Measurements from ENCODE around the gene ARHGAP26. TPM values are rescaled to one million over a fixed set of nuclear protein-coding genes. Genes with fewer than 3 reads are reported as not detected.

The ARHGAP26 gene
- polyA plus RNA-seq, 1 donor (not counting 4 experiments of a cell fraction or from before 2014, with no cell fraction given), result 3.9 TPM

GRCh38 chr5:143080982-143081381 lies 310.8 kb downstream of the ARHGAP26 start:
- no peaks in the 10 kb centered on the region for H3K36me3 ChIP-seq (ENCODE audit: control insufficient read depth in 2 of 2, extremely low read depth in 1 of 2, insufficient read depth in 2 of 2, low read length in 2 of 2)
- H3K9me1 ChIP-seq (ENCODE audit: control insufficient read depth, extremely low read depth, insufficient read depth, low read length), result no peaks in the 10 kb centered on the region
- dilution Hi-C loops (cut with MboI; ENCODE audit: extremely low pct_ligation_motif_present, low sequenced_read_pairs), result no loop called here
- H2AFZ ChIP-seq (ENCODE audit: control insufficient read depth, low read length), result no peak overlapping the region
- FAIRE-seq, result no peak
- no peak for DNase-seq (ENCODE audit: low read depth, low spot score)
- H3K27ac ChIP-seq (ENCODE audit: control insufficient read depth, insufficient read depth, low read length), result no peak overlapping the region
- no peaks in the 10 kb centered on the region for H3K9me3 ChIP-seq (ENCODE audit: control insufficient read depth, low read depth, low read length)
- no peak for TF ChIP-seq EZH2 (IDR thresholded peaks at IDR 0.05; ENCODE audit: low read length)
- TF ChIP-seq, protein P1, sequence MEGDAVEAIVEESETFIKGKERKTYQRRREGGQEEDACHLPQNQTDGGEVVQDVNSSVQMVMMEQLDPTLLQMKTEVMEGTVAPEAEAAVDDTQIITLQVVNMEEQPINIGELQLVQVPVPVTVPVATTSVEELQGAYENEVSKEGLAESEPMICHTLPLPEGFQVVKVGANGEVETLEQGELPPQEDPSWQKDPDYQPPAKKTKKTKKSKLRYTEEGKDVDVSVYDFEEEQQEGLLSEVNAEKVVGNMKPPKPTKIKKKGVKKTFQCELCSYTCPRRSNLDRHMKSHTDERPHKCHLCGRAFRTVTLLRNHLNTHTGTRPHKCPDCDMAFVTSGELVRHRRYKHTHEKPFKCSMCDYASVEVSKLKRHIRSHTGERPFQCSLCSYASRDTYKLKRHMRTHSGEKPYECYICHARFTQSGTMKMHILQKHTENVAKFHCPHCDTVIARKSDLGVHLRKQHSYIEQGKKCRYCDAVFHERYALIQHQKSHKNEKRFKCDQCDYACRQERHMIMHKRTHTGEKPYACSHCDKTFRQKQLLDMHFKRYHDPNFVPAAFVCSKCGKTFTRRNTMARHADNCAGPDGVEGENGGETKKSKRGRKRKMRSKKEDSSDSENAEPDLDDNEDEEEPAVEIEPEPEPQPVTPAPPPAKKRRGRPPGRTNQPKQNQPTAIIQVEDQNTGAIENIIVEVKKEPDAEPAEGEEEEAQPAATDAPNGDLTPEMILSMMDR (optimal IDR thresholded peaks at IDR 0.05 in 1 of 3, IDR thresholded peaks at IDR 0.05 in 1 of 3, conservative IDR thresholded peaks at IDR 0.05 in 1 of 3; ENCODE audit: extremely low read depth in 1 of 3, insufficient read depth in 2 of 3, low read length in 3 of 3), result no peak
- no peak overlapping the region for H3K4me2 ChIP-seq (ENCODE audit: control insufficient read depth, extremely low read depth, insufficient read depth, low read depth, low read length)
- no peak overlapping the region for H3K4me3 ChIP-seq (ENCODE audit: control insufficient read depth in 2 of 3, extremely low read depth in 1 of 3, insufficient read depth in 2 of 3, low read depth in 1 of 3, low read length in 3 of 3)
- peaks cover 8% of the 10 kb centered on the region for H3K4me1 ChIP-seq (ENCODE audit: control insufficient read depth, extremely low read depth, insufficient read depth, low read length)
- no peaks in the 10 kb centered on the region for H4K20me1 ChIP-seq (ENCODE audit: control insufficient read depth, extremely low read depth, insufficient read depth, low read length)
- H3K27me3 ChIP-seq (ENCODE audit: control insufficient read depth, extremely low read depth, insufficient read depth, low read length), result no peaks in the 10 kb centered on the region
- no peak overlapping the region for H3K9ac ChIP-seq (ENCODE audit: control insufficient read depth, extremely low read depth, insufficient read depth, low read length)
- H3K79me2 ChIP-seq (ENCODE audit: control insufficient read depth, insufficient read depth, low read length), result no peaks in the 10 kb centered on the region

DNA sequence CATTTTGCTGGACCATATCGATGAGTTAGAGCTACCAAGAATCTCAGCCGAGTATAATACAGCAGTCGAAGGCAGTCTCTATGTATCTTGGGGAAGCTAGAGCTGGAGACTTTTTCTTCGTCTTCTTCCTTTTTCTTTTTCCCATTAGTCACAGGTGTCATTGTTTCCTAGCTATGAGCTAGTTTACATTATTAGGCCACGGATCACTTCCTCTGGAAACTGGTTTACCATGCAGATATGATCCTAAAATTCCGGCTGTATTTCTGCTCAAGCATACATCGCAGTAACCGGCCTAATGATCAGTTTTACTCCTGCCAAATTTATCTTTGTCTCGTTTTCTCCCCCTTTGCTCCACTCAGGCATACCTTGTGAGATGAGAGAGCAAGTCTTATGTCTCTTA lies 312.8 kb downstream of the ARHGAP26 start:
- no peak overlapping the region for H3K4me3 ChIP-seq (ENCODE audit: control insufficient read depth in 2 of 3, extremely low read depth in 1 of 3, insufficient read depth in 2 of 3, low read depth in 1 of 3, low read length in 3 of 3)
- no peak overlapping the region for H2AFZ ChIP-seq (ENCODE audit: control insufficient read depth, low read length)
- H3K4me1 ChIP-seq (ENCODE audit: control insufficient read depth, extremely low read depth, insufficient read depth, low read length), result peaks cover 21% of the 10 kb centered on the region
- H3K9ac ChIP-seq (ENCODE audit: control insufficient read depth, extremely low read depth, insufficient read depth, low read length), result no peak overlapping the region
- DNase-seq (ENCODE audit: low read depth, low spot score) (no peak), FAIRE-seq (no peak)
- no peak overlapping the region for H3K4me2 ChIP-seq (ENCODE audit: control insufficient read depth, extremely low read depth, insufficient read depth, low read depth, low read length)
- H3K9me1 ChIP-seq (ENCODE audit: control insufficient read depth, extremely low read depth, insufficient read depth, low read length), result no peaks in the 10 kb centered on the region
- H4K20me1 ChIP-seq (ENCODE audit: control insufficient read depth, extremely low read depth, insufficient read depth, low read length), result no peaks in the 10 kb centered on the region
- TF ChIP-seq, protein P1 (optimal IDR thresholded peaks at IDR 0.05 in 1 of 3, IDR thresholded peaks at IDR 0.05 in 1 of 3, conservative IDR thresholded peaks at IDR 0.05 in 1 of 3; ENCODE audit: extremely low read depth in 1 of 3, insufficient read depth in 2 of 3, low read length in 3 of 3), result no peak
- no peak for TF ChIP-seq EZH2 (IDR thresholded peaks at IDR 0.05; ENCODE audit: low read length)
- dilution Hi-C loops (cut with MboI; ENCODE audit: extremely low pct_ligation_motif_present, low sequenced_read_pairs), result no loop called here
- no peaks in the 10 kb centered on the region for H3K79me2 ChIP-seq (ENCODE audit: control insufficient read depth, insufficient read depth, low read length)
- H3K27ac ChIP-seq (ENCODE audit: control insufficient read depth, insufficient read depth, low read length), result no peak overlapping the region
- H3K27me3 ChIP-seq (ENCODE audit: control insufficient read depth, extremely low read depth, insufficient read depth, low read length), result no peaks in the 10 kb centered on the region
- no peaks in the 10 kb centered on the region for H3K36me3 ChIP-seq (ENCODE audit: control insufficient read depth in 2 of 2, extremely low read depth in 1 of 2, insufficient read depth in 2 of 2, low read length in 2 of 2)
- H3K9me3 ChIP-seq (ENCODE audit: control insufficient read depth, low read depth, low read length), result no peaks in the 10 kb centered on the region

Data from keratinocyte (primary cell).